Measurements from ENCODE around the gene RNF145. TPM values are rescaled to one million over a fixed set of nuclear protein-coding genes. Genes with fewer than 3 reads are reported as not detected.
"Not testable (repeated sequence)": the region's sequence is repeated elsewhere in the genome, so short reads cannot be mapped to it uniquely, and the experiment has no call there.

Gene RNF145
- polyA plus RNA-seq, 3 donors, result 9.1 to 23.6 (median 11.5) TPM

GRCh38 chr5:159241946-159242552, 32.7 kb upstream of the RNF145 start:
- H3K9ac ChIP-seq (ENCODE audit: insufficient read depth, low read length, poor library complexity, severe bottlenecking), result no peak overlapping the region
- intact Hi-C loops (cut with micrococcal nuclease), result no loop called here
- no peak overlapping the region for H3K4me3 Mint-ChIP-seq
- no peak overlapping the region for H2AFZ ChIP-seq (ENCODE audit: insufficient read depth, low read depth, low read length, poor library complexity, severe bottlenecking)
- WGBS (ENCODE audit: insufficient coverage), result no CpG with 5 or more reads among the region's 2 CpGs
- H3K27me3 Mint-ChIP-seq (ENCODE audit: low read depth in 3 of 3), result no peaks in the 10 kb centered on the region
- no peak overlapping the region for H3K4me3 ChIP-seq (replicated peaks in 1 of 3; ENCODE audit: low read depth in 2 of 3, low read length in 3 of 3)
- H3K9me3 Mint-ChIP-seq, result no peaks in the 10 kb centered on the region
- no peaks in the 10 kb centered on the region for H3K79me2 ChIP-seq (ENCODE audit: insufficient read depth, low read length)
- no peaks in the 10 kb centered on the region for H3K27me3 ChIP-seq (ENCODE audit: control insufficient read depth in 2 of 2, insufficient read depth in 2 of 2, low read length in 2 of 2)
- DNase-seq, result peak in 1 of 3 donors; percentile 17
- H3K4me2 ChIP-seq (replicated peaks; ENCODE audit: extremely low read depth, low read length, poor library complexity, severe bottlenecking), result no peak overlapping the region
- TF ChIP-seq CTCF (IDR thresholded peaks at IDR 0.05), result no peak
- H3K27ac ChIP-seq (ENCODE audit: low read depth in 1 of 2, low read length in 2 of 2), result no peak overlapping the region
- no peaks in the 10 kb centered on the region for H4K20me1 ChIP-seq (ENCODE audit: insufficient read depth, low read length)
- no peaks in the 10 kb centered on the region for H3K36me3 ChIP-seq (replicated peaks in 1 of 2; ENCODE audit: control insufficient read depth in 1 of 2, insufficient read depth in 2 of 2, low read length in 2 of 2)
- no peaks in the 10 kb centered on the region for H3K36me3 Mint-ChIP-seq
- H3K9me3 ChIP-seq (replicated peaks in 1 of 2; ENCODE audit: control insufficient read depth in 1 of 2, insufficient read depth in 1 of 2, low read length in 2 of 2), result no peaks in the 10 kb centered on the region
- H3K4me1 ChIP-seq (ENCODE audit: control insufficient read depth in 1 of 2, insufficient read depth in 2 of 2, low read length in 2 of 2), result peaks cover 0 to 5% of the 10 kb centered on the region in 2 donors
- no peak overlapping the region for H3K27ac Mint-ChIP-seq
- H3K4me1 Mint-ChIP-seq, result peaks cover 12% of the 10 kb centered on the region

GRCh38 chr5:159240301-159240870, 31.0 kb upstream of the RNF145 start:
- Histone ChIP-seq H3K4me3 (replicated peaks in 1 of 3; ENCODE audit: low read depth in 2 of 3, low read length in 3 of 3) (no peak overlapping the region), H3K4me2 (replicated peaks; ENCODE audit: extremely low read depth, low read length, poor library complexity, severe bottlenecking) (no peak overlapping the region), H3K36me3 (replicated peaks in 1 of 2; ENCODE audit: control insufficient read depth in 1 of 2, insufficient read depth in 2 of 2, low read length in 2 of 2) (no peaks in the 10 kb centered on the region), H3K27me3 (ENCODE audit: control insufficient read depth in 2 of 2, insufficient read depth in 2 of 2, low read length in 2 of 2) (no peaks in the 10 kb centered on the region), H3K79me2 (ENCODE audit: insufficient read depth, low read length) (no peaks in the 10 kb centered on the region), H3K4me1 (ENCODE audit: control insufficient read depth in 1 of 2, insufficient read depth in 2 of 2, low read length in 2 of 2) (peaks cover 0 to 5% of the 10 kb centered on the region in 2 donors), H3K9me3 (replicated peaks in 1 of 2; ENCODE audit: control insufficient read depth in 1 of 2, insufficient read depth in 1 of 2, low read length in 2 of 2) (no peaks in the 10 kb centered on the region), H3K9ac (ENCODE audit: insufficient read depth, low read length, poor library complexity, severe bottlenecking) (no peak overlapping the region), H2AFZ (ENCODE audit: insufficient read depth, low read depth, low read length, poor library complexity, severe bottlenecking) (no peak overlapping the region), H4K20me1 (ENCODE audit: insufficient read depth, low read length) (no peaks in the 10 kb centered on the region), H3K27ac (ENCODE audit: low read depth in 1 of 2, low read length in 2 of 2) (no peak overlapping the region)
- Mint-ChIP-seq H3K36me3 (no peaks in the 10 kb centered on the region), H3K27ac (no peak overlapping the region), H3K4me3 (no peak overlapping the region), H3K27me3 (ENCODE audit: low read depth in 3 of 3) (no peaks in the 10 kb centered on the region), H3K9me3 (no peaks in the 10 kb centered on the region), H3K4me1 (peaks cover 12% of the 10 kb centered on the region)
- peak in 1 of 3 donors; percentile 39 for DNase-seq
- intact Hi-C loops (cut with micrococcal nuclease), result no loop called here
- TF ChIP-seq CTCF (IDR thresholded peaks at IDR 0.05), result no peak
- WGBS (ENCODE audit: insufficient coverage), result 83% methylated on average over 1 of the region's 4 CpGs

GRCh38 chr5:159235871-159236520, 26.6 kb upstream of the RNF145 start:
- H3K4me3 ChIP-seq (replicated peaks in 1 of 3; ENCODE audit: low read depth in 2 of 3, low read length in 3 of 3); H3K4me1 ChIP-seq (ENCODE audit: control insufficient read depth in 1 of 2, insufficient read depth in 2 of 2, low read length in 2 of 2); H3K4me3 Mint-ChIP-seq; H3K9me3 Mint-ChIP-seq; H3K27me3 Mint-ChIP-seq (ENCODE audit: low read depth in 3 of 3); H2AFZ ChIP-seq (ENCODE audit: insufficient read depth, low read depth, low read length, poor library complexity, severe bottlenecking); H3K4me1 Mint-ChIP-seq; H3K27ac ChIP-seq (ENCODE audit: low read depth in 1 of 2, low read length in 2 of 2); DNase-seq; H3K27ac Mint-ChIP-seq; H3K27me3 ChIP-seq (ENCODE audit: control insufficient read depth in 2 of 2, insufficient read depth in 2 of 2, low read length in 2 of 2); H3K9ac ChIP-seq (ENCODE audit: insufficient read depth, low read length, poor library complexity, severe bottlenecking); intact Hi-C loops (cut with micrococcal nuclease); H3K4me2 ChIP-seq (replicated peaks; ENCODE audit: extremely low read depth, low read length, poor library complexity, severe bottlenecking); H4K20me1 ChIP-seq (ENCODE audit: insufficient read depth, low read length); H3K9me3 ChIP-seq (replicated peaks in 1 of 2; ENCODE audit: control insufficient read depth in 1 of 2, insufficient read depth in 1 of 2, low read length in 2 of 2); H3K36me3 Mint-ChIP-seq; H3K36me3 ChIP-seq (replicated peaks in 1 of 2; ENCODE audit: control insufficient read depth in 1 of 2, insufficient read depth in 2 of 2, low read length in 2 of 2); H3K79me2 ChIP-seq (ENCODE audit: insufficient read depth, low read length): not testable (repeated sequence)
- no CpG with 5 or more reads among the region's 2 CpGs for WGBS (ENCODE audit: insufficient coverage)
